Measurements from ENCODE around the gene PLEKHA1.

- TF ChIP-seq, protein P1, sequence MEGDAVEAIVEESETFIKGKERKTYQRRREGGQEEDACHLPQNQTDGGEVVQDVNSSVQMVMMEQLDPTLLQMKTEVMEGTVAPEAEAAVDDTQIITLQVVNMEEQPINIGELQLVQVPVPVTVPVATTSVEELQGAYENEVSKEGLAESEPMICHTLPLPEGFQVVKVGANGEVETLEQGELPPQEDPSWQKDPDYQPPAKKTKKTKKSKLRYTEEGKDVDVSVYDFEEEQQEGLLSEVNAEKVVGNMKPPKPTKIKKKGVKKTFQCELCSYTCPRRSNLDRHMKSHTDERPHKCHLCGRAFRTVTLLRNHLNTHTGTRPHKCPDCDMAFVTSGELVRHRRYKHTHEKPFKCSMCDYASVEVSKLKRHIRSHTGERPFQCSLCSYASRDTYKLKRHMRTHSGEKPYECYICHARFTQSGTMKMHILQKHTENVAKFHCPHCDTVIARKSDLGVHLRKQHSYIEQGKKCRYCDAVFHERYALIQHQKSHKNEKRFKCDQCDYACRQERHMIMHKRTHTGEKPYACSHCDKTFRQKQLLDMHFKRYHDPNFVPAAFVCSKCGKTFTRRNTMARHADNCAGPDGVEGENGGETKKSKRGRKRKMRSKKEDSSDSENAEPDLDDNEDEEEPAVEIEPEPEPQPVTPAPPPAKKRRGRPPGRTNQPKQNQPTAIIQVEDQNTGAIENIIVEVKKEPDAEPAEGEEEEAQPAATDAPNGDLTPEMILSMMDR (IDR thresholded peaks at IDR 0.05) = no peak
- TF ChIP-seq ZFX (IDR thresholded peaks at IDR 0.05; ENCODE audit: borderline replicate concordance) = no peak
These were observed 45.8 kb upstream of the PLEKHA1 start for GRCh38 chr10:122328676-122329075.
